OCI-LY7 (cell line): ENCODE measurements around the gene ALK. TPM values are rescaled to one million over a fixed set of nuclear protein-coding genes. Genes with fewer than 3 reads are reported as not detected.

ENCODE experiments used
- BruUV-seq: library from RNA; stranded (reverse); fragments of 400-500 nt; replicated peaks from 2 replicates; lab custom pipeline; 2021; lab: Mats Ljungman, UMichigan
- CTCF ChIA-PET: fragments of 300-600 bp; sonication (Branson Sonifier 250); formaldehyde crosslinking; loops from one replicate; lab custom pipeline; 2022; ENCODE audit warnings: antibody characterized with exemption; ENCODE audit not compliant: unreplicated experiment; lab: Charles Lee
- POLR2A ChIA-PET: fragments of 300-600 bp; sonication (Branson Sonifier 250); formaldehyde crosslinking; loops from one replicate; lab custom pipeline; 2022; ENCODE audit warnings: antibody characterized with exemption; lab: Charles Lee
- DNase-seq: peaks from one replicate; pipeline ENCODE4 v3.0.0-alpha.2; 2015; ENCODE audit warnings: low spot score
- H2AFZ ChIP-seq: fragments of 200-600 bp; sonication (generic), shearing (Covaris generic); 2 replicates; pipeline ENCODE4 v1.6.1; 2014; ENCODE audit warnings: mild to moderate bottlenecking, antibody characterized with exemption, low read length, moderate library complexity
- H3K27ac ChIP-seq: fragments of 200-600 bp; sonication (generic); 2 replicates; pipeline ENCODE4 v1.5.1; 2014; ENCODE audit warnings: mixed run types, low read depth, mild to moderate bottlenecking, moderate library complexity, low read length, inconsistent platforms; ENCODE audit not compliant: poor library complexity, severe bottlenecking
- H3K36me3 ChIP-seq: fragments of 200-600 bp; sonication (generic); 2 replicates; pipeline ENCODE4 v1.6.1; 2014; ENCODE audit warnings: mild to moderate bottlenecking, antibody characterized with exemption, low read length, moderate library complexity, mixed read lengths; ENCODE audit not compliant: insufficient read depth
- H3K4me1 ChIP-seq: fragments of 200-600 bp; sonication (generic); 2 replicates; pipeline ENCODE4 v1.5.1; 2014; ENCODE audit warnings: mild to moderate bottlenecking, low read length; ENCODE audit not compliant: insufficient read depth, poor library complexity, severe bottlenecking
- H3K4me2 ChIP-seq: fragments of 200-600 bp; sonication (generic); 2 replicates; pipeline ENCODE4 v1.6.1; 2014; ENCODE audit warnings: mild to moderate bottlenecking, low read length
- H3K4me3 ChIP-seq: fragments of 200-600 bp; sonication (generic); 2 replicates; pipeline ENCODE4 v1.5.1; 2014; ENCODE audit warnings: mild to moderate bottlenecking, low read depth, low read length; ENCODE audit not compliant: poor library complexity, severe bottlenecking
- H3K79me2 ChIP-seq: fragments of 200-600 bp; sonication (generic); 2 replicates; pipeline ENCODE4 v1.6.1; 2016; ENCODE audit warnings: low read depth, mild to moderate bottlenecking, low read length, moderate library complexity, mixed read lengths; ENCODE audit not compliant: insufficient read depth
- H3K9me2 ChIP-seq: fragments of 200-600 bp; sonication (generic); 2 replicates; pipeline ENCODE4 v1.6.1; 2016; ENCODE audit warnings: mild to moderate bottlenecking, low read length, mixed read lengths; ENCODE audit not compliant: insufficient read depth
- H3K9me3 ChIP-seq: fragments of 200-600 bp; sonication (generic); 2 replicates; pipeline ENCODE4 v1.6.1; 2014; ENCODE audit warnings: mild to moderate bottlenecking, mixed run types, low read length, mixed read lengths
- H4K20me1 ChIP-seq: fragments of 200-600 bp; sonication (generic); 2 replicates; pipeline ENCODE4 v1.6.1; 2014; ENCODE audit warnings: mild to moderate bottlenecking, antibody characterized with exemption, low read length, moderate library complexity, mixed read lengths; ENCODE audit not compliant: insufficient read depth
- EZH2phosphoT487 ChIP-seq: fragments of 200-600 bp; sonication (generic); IDR thresholded peaks from 2 replicates; pipeline ENCODE4 v1.6.1; 2018; ENCODE audit warnings: low read depth, borderline replicate concordance, mild to moderate bottlenecking, mixed run types, antibody characterized with exemption, low read length, moderate library complexity, mixed read lengths
- intact Hi-C: fragments of 100-400 bp; cut with micrococcal nuclease; formaldehyde crosslinking; loops from one replicate; pipeline ENCODE4 v1.10.0; 2022; ENCODE audit not compliant: unreplicated experiment
- total RNA-seq, 2 experiments: library from RNA; depleted of rRNA in 1 of 2; stranded (reverse); fragments of >200 nt in 1 of 2; shearing (Covaris generic) in 1 of 2; gene quantifications; 2 replicates each; pipeline ENCODE4 v1.2.3, GENCODE V29; 2014 to 2022
- TF ChIP-seq, protein P1 (sequence below): fragments of 200-600 bp; sonication (generic); conservative IDR thresholded peaks from 2 replicates; pipeline ENCODE4 v1.5.1; 2014; ENCODE audit warnings: mild to moderate bottlenecking, antibody characterized with exemption, low read length, moderate library complexity, mixed read lengths

Gene ALK
- total RNA-seq, 2 experiments from 2014 or later = 0.09 TPM; not detected in 1

DNA sequence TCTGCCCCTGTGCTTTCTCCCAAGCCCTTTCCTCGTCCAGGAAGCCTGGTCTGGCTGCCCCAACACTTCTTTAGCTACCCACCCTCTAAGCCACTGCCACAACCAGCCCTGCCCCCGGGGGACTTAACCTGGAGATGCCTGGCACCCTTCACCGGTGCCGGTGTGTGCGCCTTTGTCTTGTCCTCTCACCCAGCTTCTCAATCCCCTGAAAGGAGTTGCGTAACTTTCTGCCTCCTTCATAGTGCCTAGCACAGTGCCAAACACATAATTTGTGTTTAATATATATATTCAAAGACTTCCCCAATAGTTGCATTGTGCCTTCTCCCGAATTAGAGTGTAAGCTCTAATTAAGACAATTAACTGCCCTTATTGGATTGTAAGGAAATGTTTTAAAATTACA is 70.6 kb downstream of the ALK start:
- H3K4me1 ChIP-seq = no peaks in the 10 kb centered on the region
- no peaks in the 10 kb centered on the region for H4K20me1 ChIP-seq
- no peak for TF ChIP-seq EZH2phosphoT487
- TF ChIP-seq, protein P1, sequence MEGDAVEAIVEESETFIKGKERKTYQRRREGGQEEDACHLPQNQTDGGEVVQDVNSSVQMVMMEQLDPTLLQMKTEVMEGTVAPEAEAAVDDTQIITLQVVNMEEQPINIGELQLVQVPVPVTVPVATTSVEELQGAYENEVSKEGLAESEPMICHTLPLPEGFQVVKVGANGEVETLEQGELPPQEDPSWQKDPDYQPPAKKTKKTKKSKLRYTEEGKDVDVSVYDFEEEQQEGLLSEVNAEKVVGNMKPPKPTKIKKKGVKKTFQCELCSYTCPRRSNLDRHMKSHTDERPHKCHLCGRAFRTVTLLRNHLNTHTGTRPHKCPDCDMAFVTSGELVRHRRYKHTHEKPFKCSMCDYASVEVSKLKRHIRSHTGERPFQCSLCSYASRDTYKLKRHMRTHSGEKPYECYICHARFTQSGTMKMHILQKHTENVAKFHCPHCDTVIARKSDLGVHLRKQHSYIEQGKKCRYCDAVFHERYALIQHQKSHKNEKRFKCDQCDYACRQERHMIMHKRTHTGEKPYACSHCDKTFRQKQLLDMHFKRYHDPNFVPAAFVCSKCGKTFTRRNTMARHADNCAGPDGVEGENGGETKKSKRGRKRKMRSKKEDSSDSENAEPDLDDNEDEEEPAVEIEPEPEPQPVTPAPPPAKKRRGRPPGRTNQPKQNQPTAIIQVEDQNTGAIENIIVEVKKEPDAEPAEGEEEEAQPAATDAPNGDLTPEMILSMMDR = no peak
- H3K4me3 ChIP-seq = no peak overlapping the region
- no peaks in the 10 kb centered on the region for H3K79me2 ChIP-seq
- no peak overlapping the region for H3K4me2 ChIP-seq
- H3K9me2 ChIP-seq = no peaks in the 10 kb centered on the region
- CTCF ChIA-PET = no interaction called here
- intact Hi-C loops = no loop called here
- no peak overlapping the region for H2AFZ ChIP-seq
- POLR2A ChIA-PET = no interaction called here
- H3K9me3 ChIP-seq = no peaks in the 10 kb centered on the region
- H3K27ac ChIP-seq = no peak overlapping the region
- no peaks in the 10 kb centered on the region for H3K36me3 ChIP-seq
- DNase-seq = no peak
- no TSS peak for BruUV-seq

DNA sequence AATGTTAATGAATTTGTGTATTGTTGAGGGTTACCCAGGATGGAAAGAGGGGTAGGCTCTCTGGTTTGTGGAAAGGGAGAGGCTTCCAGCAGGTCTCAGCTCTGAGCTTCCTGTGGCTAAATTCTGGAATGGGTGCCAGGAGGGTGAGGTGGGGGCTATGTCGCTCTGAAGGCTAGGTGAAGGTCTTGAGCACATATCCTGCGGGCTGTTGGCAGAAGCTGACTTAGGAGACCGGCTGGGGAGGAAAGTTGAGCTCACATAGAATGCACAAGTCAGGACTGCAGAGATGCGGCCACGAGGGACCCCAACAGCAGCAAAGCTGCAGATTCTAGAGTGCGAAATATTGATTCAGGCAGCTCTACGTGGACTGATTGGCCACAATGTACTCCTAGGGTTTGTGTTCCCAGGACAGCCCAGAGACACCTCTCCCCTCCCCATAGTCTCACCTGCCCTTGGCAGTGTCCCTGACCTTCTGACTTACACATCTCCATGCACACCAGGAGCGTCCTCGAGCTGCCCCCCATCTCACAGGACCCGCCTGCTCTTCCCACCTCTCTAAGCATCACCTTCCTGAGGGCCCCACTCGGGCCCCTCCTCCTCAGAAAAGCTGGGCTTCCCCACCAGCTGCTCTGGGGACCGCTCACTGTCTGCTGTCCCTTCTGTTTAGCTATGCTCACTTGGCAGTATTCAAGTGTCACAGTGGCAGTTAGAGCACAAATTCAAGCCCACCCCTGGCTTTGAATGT is 72.6 kb downstream of the ALK start:
- POLR2A ChIA-PET = no interaction called here
- DNase-seq = no peak
- Histone ChIP-seq H2AFZ (no peak overlapping the region), H3K9me3 (no peaks in the 10 kb centered on the region), H3K36me3 (no peaks in the 10 kb centered on the region), H3K27ac (no peak overlapping the region), H3K4me1 (no peaks in the 10 kb centered on the region), H4K20me1 (no peaks in the 10 kb centered on the region), H3K4me3 (no peak overlapping the region), H3K9me2 (no peaks in the 10 kb centered on the region), H3K4me2 (no peak overlapping the region), H3K79me2 (no peaks in the 10 kb centered on the region)
- no peak for TF ChIP-seq EZH2phosphoT487
- TF ChIP-seq, protein P1 = no peak
- CTCF ChIA-PET = no interaction called here
- BruUV-seq = no TSS peak
- intact Hi-C loops = no loop called here

DNA sequence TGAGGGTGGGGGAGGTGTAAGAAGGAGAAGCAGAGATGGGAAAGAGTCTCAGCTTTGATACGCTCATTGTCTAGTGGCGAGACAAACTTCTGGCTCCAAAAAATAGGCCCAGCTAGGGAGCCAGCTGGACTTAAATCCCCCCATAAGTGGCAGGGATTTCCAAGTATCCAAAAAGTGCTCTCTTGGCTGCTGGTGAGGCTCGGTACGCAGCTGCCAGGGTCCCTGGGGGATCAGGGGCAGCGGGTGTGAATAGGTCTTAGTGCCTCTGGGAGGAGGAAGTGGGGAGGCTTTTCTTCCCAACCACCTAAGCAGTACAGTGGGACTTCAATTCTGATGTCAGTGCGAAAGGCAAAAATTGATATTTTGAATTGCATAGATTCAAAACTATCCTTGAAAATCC is 73.5 kb downstream of the ALK start:
- no peak overlapping the region for H3K27ac ChIP-seq
- ChIA-PET CTCF (no interaction called here), POLR2A (no interaction called here)
- DNase-seq = no peak
- intact Hi-C loops = no loop called here
- H3K36me3 ChIP-seq = no peaks in the 10 kb centered on the region
- TF ChIP-seq, protein P1 = no peak
- TF ChIP-seq EZH2phosphoT487 = no peak
- no peaks in the 10 kb centered on the region for H3K9me3 ChIP-seq
- BruUV-seq = no TSS peak
- no peaks in the 10 kb centered on the region for H3K9me2 ChIP-seq
- H3K4me1 ChIP-seq = no peaks in the 10 kb centered on the region
- H3K4me3 ChIP-seq = no peak overlapping the region
- H2AFZ ChIP-seq = no peak overlapping the region
- no peak overlapping the region for H3K4me2 ChIP-seq
- no peaks in the 10 kb centered on the region for H3K79me2 ChIP-seq
- no peaks in the 10 kb centered on the region for H4K20me1 ChIP-seq
